H1 (cell line): Measurements from ENCODE around the gene ZAR1L. TPM values are rescaled to one million over a fixed set of nuclear protein-coding genes. Genes with fewer than 3 reads are reported as not detected.

Experiments
- CTCF ChIA-PET: fragments of 300-600 bp; sonication (Branson Sonifier 250); formaldehyde crosslinking; loops from one replicate; lab custom pipeline; 2021; ENCODE audit not compliant: partially characterized antibody; lab: Charles Lee
- POLR2A ChIA-PET: fragments of 300-600 bp; sonication (Branson Sonifier 250); formaldehyde crosslinking; loops from one replicate; lab custom pipeline; 2021; ENCODE audit warnings: inconsistent platforms; ENCODE audit not compliant: partially characterized antibody; lab: Charles Lee
- DNase-seq, 2 experiments: peaks; one replicate each; pipeline versions ENCODE4 v3.0.0 to v3.0.0-alpha.2; 2010 to 2022; ENCODE audit warnings: low spot score in 2 of 2, low read depth in 1 of 2, mixed read lengths in 1 of 2
- FAIRE-seq: peaks from 2 replicates; lab custom pipeline; 2011; peaks lifted over from hg19 to GRCh38; lab: Jason Lieb, UNC
- H2AFZ ChIP-seq: 2 replicates; pipeline ENCODE4 v1.8.1; 2012; ENCODE audit warnings: low read length, inconsistent platforms
- H2AK5ac ChIP-seq: 2 replicates; pipeline ENCODE4 v1.6.1; 2013; ENCODE audit warnings: low read depth, low read length
- H2BK120ac ChIP-seq: replicated peaks from 2 replicates; pipeline ENCODE3; 2013; ENCODE audit warnings: low read depth, low read length, inconsistent platforms
- H2BK12ac ChIP-seq: 2 replicates; pipeline ENCODE4 v1.6.1; 2013; ENCODE audit warnings: low read depth, low read length
- H2BK15ac ChIP-seq: 2 replicates; pipeline ENCODE4 v1.6.1; 2013; ENCODE audit warnings: low read length
- H2BK20ac ChIP-seq: 2 replicates; pipeline ENCODE4 v1.6.1; 2013; ENCODE audit warnings: low read length
- H2BK5ac ChIP-seq: 2 replicates; pipeline ENCODE4 v1.6.1; 2013; ENCODE audit warnings: low read depth, low read length
- H3K14ac ChIP-seq: 2 replicates; pipeline ENCODE4 v1.6.1; 2013; ENCODE audit warnings: inconsistent platforms; ENCODE audit not compliant: insufficient read length
- H3K18ac ChIP-seq: 2 replicates; pipeline ENCODE4 v1.6.1; 2013; ENCODE audit warnings: low read length; ENCODE audit errors: extremely low read depth
- H3K23ac ChIP-seq: 2 replicates; pipeline ENCODE4 v1.6.1; 2013; ENCODE audit warnings: inconsistent platforms; ENCODE audit not compliant: insufficient read length
- H3K23me2 ChIP-seq: 2 replicates; pipeline ENCODE4 v1.6.1; 2013; ENCODE audit warnings: low read depth, low read length
- H3K27ac ChIP-seq: 2 replicates; pipeline ENCODE4 v1.6.1; 2011; ENCODE audit warnings: low read depth, low read length, inconsistent platforms
- H3K27me3 ChIP-seq, 4 experiments: replicated peaks in 1 of 4; 1 replicate in 1 of 4; 2 replicates in 3 of 4; pipeline versions ENCODE4 v1.6.1 to v1.8.1; 2011 to 2013; ENCODE audit warnings: low read length in 3 of 4, mild to moderate bottlenecking in 3 of 4, inconsistent platforms in 2 of 4, mixed read lengths in 2 of 4, moderate library complexity in 1 of 4; ENCODE audit not compliant: control insufficient read depth in 3 of 4, insufficient read depth in 3 of 4; ENCODE audit errors: extremely low read depth in 1 of 4
- H3K36me3 ChIP-seq, 4 experiments: 2 replicates each; pipeline versions ENCODE4 v1.6.1 to v1.8.1; 2011 to 2013; ENCODE audit warnings: mild to moderate bottlenecking in 4 of 4, low read length in 3 of 4, moderate library complexity in 2 of 4, control low read depth in 1 of 4, inconsistent platforms in 1 of 4; ENCODE audit not compliant: insufficient read depth in 4 of 4, control insufficient read depth in 2 of 4
- H3K4ac ChIP-seq: replicated peaks from 2 replicates; pipeline ENCODE3; 2013; ENCODE audit warnings: low read length, low read depth, mixed read lengths, inconsistent platforms; ENCODE audit not compliant: insufficient read length
- H3K4me1 ChIP-seq, 4 experiments: replicated peaks in 1 of 4; 1 replicate in 1 of 4; 2 replicates in 3 of 4; pipeline versions ENCODE4 v1.6.1 to v1.8.1; 2011 to 2013; ENCODE audit warnings: low read length in 3 of 4, inconsistent platforms in 2 of 4, mixed read lengths in 1 of 4; ENCODE audit not compliant: insufficient read depth in 4 of 4, control insufficient read depth in 3 of 4
- H3K4me2 ChIP-seq, 2 experiments: 2 replicates each; pipeline versions ENCODE4 v1.6.1 to v1.8.1; 2011 to 2013; ENCODE audit warnings: low read depth in 2 of 2, low read length in 2 of 2, control low read depth in 1 of 2, inconsistent platforms in 1 of 2, mild to moderate bottlenecking in 1 of 2; ENCODE audit not compliant: insufficient read depth in 1 of 2
- H3K4me3 ChIP-seq, 4 experiments: fragments of 200-600, 300-600 bp in 1 of 4; sonication (generic), shearing (Covaris generic), sonication (Bioruptor Twin) in 1 of 4; 2 replicates each; pipeline versions ENCODE4 v1.5.1 to v1.8.1; 2011 to 2016; ENCODE audit warnings: low read length in 4 of 4, low read depth in 3 of 4, control low read depth in 2 of 4, inconsistent platforms in 2 of 4, mild to moderate bottlenecking in 2 of 4, mixed read lengths in 1 of 4, moderate library complexity in 1 of 4; ENCODE audit not compliant: insufficient read depth in 2 of 4; ENCODE audit errors: extremely low read depth in 1 of 4
- H3K56ac ChIP-seq: replicated peaks from 2 replicates; pipeline ENCODE3; 2013; ENCODE audit warnings: low read depth, mild to moderate bottlenecking, mixed read lengths, low read length, inconsistent platforms; ENCODE audit not compliant: insufficient read length
- H3K79me1 ChIP-seq: 2 replicates; pipeline ENCODE4 v1.6.1; 2013; ENCODE audit warnings: low read depth, low read length, control low read depth
- H3K79me2 ChIP-seq, 2 experiments: 2 replicates each; pipeline versions ENCODE4 v1.6.1 to v1.8.1; 2012 to 2013; ENCODE audit warnings: low read length in 2 of 2, mild to moderate bottlenecking in 2 of 2, inconsistent platforms in 1 of 2; ENCODE audit not compliant: insufficient read depth in 2 of 2, control insufficient read depth in 1 of 2
- H3K9ac ChIP-seq, 4 experiments: replicated peaks in 1 of 4; 1 replicate in 1 of 4; 2 replicates in 3 of 4; pipeline versions ENCODE4 v1.6.1 to v1.8.1; 2011 to 2013; ENCODE audit warnings: low read depth in 3 of 4, low read length in 3 of 4, control low read depth in 2 of 4, mild to moderate bottlenecking in 2 of 4, moderate library complexity in 2 of 4, inconsistent platforms in 1 of 4; ENCODE audit errors: extremely low read depth in 1 of 4
- H3K9me3 ChIP-seq, 2 experiments: 2 replicates each; pipeline versions ENCODE4 v1.6.1 to v1.8.1; 2012 to 2013; ENCODE audit warnings: mild to moderate bottlenecking in 2 of 2, moderate library complexity in 2 of 2, control low read depth in 1 of 2, inconsistent platforms in 1 of 2, low read depth in 1 of 2, low read length in 1 of 2, mixed read lengths in 1 of 2; ENCODE audit not compliant: insufficient read depth in 2 of 2
- H4K20me1 ChIP-seq, 2 experiments: replicated peaks in 1 of 2; 2 replicates each; pipeline versions ENCODE3 to v1.8.1; 2011 to 2013; ENCODE audit warnings: inconsistent platforms in 2 of 2, low read length in 2 of 2, mild to moderate bottlenecking in 1 of 2; ENCODE audit not compliant: insufficient read depth in 2 of 2, control insufficient read depth in 1 of 2
- H4K5ac ChIP-seq: 2 replicates; pipeline ENCODE4 v1.6.1; 2013; ENCODE audit warnings: low read length, low read depth, mixed read lengths, inconsistent platforms; ENCODE audit not compliant: insufficient read length
- H4K8ac ChIP-seq: 2 replicates; pipeline ENCODE4 v1.8.0; 2013; ENCODE audit warnings: mild to moderate bottlenecking, moderate library complexity, low read length, inconsistent platforms; ENCODE audit not compliant: insufficient read depth; ENCODE audit errors: extremely low read depth
- H4K91ac ChIP-seq: replicated peaks from 2 replicates; pipeline ENCODE3; 2013; ENCODE audit warnings: low read length, mixed read lengths, inconsistent platforms; ENCODE audit not compliant: insufficient read length
- ATF2 ChIP-seq: IDR thresholded peaks from 2 replicates; pipeline ENCODE4 v1.6.1; 2012; ENCODE audit warnings: low read length, inconsistent platforms
- CREB1 ChIP-seq: IDR thresholded peaks from 2 replicates; pipeline ENCODE4 v1.6.1; 2012; ENCODE audit warnings: inconsistent platforms
- E2F6 ChIP-seq: IDR thresholded peaks from 2 replicates; pipeline ENCODE4 v1.6.1; 2012; ENCODE audit warnings: inconsistent platforms
- HDAC2 ChIP-seq, 2 experiments: fragments of 300-600 bp in 1 of 2; sonication (generic) in 1 of 2; IDR thresholded peaks; 2 replicates each; pipeline ENCODE4 v1.6.1; 2011 to 2012; ENCODE audit warnings: low read depth in 2 of 2, low read length in 2 of 2, mild to moderate bottlenecking in 2 of 2, moderate library complexity in 2 of 2, borderline replicate concordance in 1 of 2, inconsistent platforms in 1 of 2
- HDAC6 ChIP-seq: IDR thresholded peaks from one replicate; pipeline ENCODE4 v1.7.1; 2012; ENCODE audit warnings: low read depth, mild to moderate bottlenecking, inconsistent platforms, low read length, moderate library complexity
- JUND ChIP-seq: IDR thresholded peaks from 2 replicates; pipeline ENCODE4 v1.6.1; 2011; ENCODE audit warnings: mild to moderate bottlenecking, improper control_type of control experiment, low read length
- KDM5A ChIP-seq: fragments of 200-600 bp; IDR thresholded peaks from 2 replicates; pipeline ENCODE4 v1.7.1; 2012; ENCODE audit warnings: mild to moderate bottlenecking, low read length, inconsistent platforms, mixed read lengths
- SIRT6 ChIP-seq: IDR thresholded peaks from one replicate; pipeline ENCODE4 v1.7.1; 2012; ENCODE audit warnings: low read length, inconsistent platforms
- SP4 ChIP-seq: IDR thresholded peaks from 2 replicates; pipeline ENCODE4 v1.6.1; 2012; ENCODE audit warnings: low read length, inconsistent platforms
- WGBS, 2 experiments: shearing (Covaris generic) in 1 of 2; methylation state at CpG; one replicate each; pipeline versions ENCODE4 v1.1.6 to v1.1.7; 2013 to 2015; ENCODE audit warnings: low lambda C conversion rate in 2 of 2, mixed read lengths in 2 of 2, inconsistent platforms in 1 of 2, low coverage in 1 of 2, missing lambda C conversion rate in 1 of 2; ENCODE audit not compliant: insufficient replicate concordance in 2 of 2, insufficient coverage in 1 of 2, insufficient read length in 1 of 2; ENCODE audit errors: extremely low coverage in 1 of 2, missing lambda C conversion rate in 1 of 2; 5-methylcytosine and 5-hydroxymethylcytosine counted together
- polyA plus RNA-seq, 7 experiments: library from polyadenylated mRNA; depleted of rRNA in 3 of 7; stranded (reverse) in 5 of 7; unstranded in 2 of 7; fragments of >200 nt in 5 of 7; fragments of 200-250 nt in 2 of 7; gene quantifications; 1 replicate in 5 of 7; 2 replicates in 1 of 7; 4 replicates in 1 of 7; pipeline versions ENCODE4 v1.2.1 to v1.2.3, GENCODE V29; 2011 to 2013; ENCODE audit warnings: missing spikeins in 2 of 7, mixed read lengths in 2 of 7
- total RNA-seq: library from RNA; stranded (reverse); fragmentation: NEBNext Ultra II Directional; extraction: Animal tissue kit (Norgen Biotek cat#: 25700); gene quantifications from 2 replicates; pipeline ENCODE4 v1.2.1, GENCODE V29; 2021

ZAR1L gene
- total and polyA plus RNA-seq, 2 of the 8 experiments (the other 6 are each of a cell fraction or from before 2014, with no cell fraction given): 0.19 to 0.30 TPM

GRCh38 chr13:32316028-32316339 is 821 bp upstream of the ZAR1L start:
- POLR2A ChIA-PET: interaction anchor here (0.8 to 2.3 kb wide), 18 partner anchors 9 to 370 kb away, joined by 3 to 12 read pairs (median 4); partner anchors contain the start of gene FRY

More at GRCh38 chr13:32316028-32316339, 821 bp upstream of the ZAR1L start:
- Histone ChIP-seq H3K27me3 (no peaks in the 10 kb centered on the region), H2BK5ac (no peak overlapping the region), H3K4me1 (peaks cover 0 to 5% (median under 1%) of the 10 kb centered on the region in 4 experiments; a peak in 5 of 7 replicates), H3K4me3 (peak overlapping the region; percentile 60 to 69 (median 64)), H2AFZ (peak overlapping the region; percentile 92), H3K23me2 (peaks cover 10% of the 10 kb centered on the region), H3K14ac (no peak overlapping the region), H3K79me2 (no peaks in the 10 kb centered on the region), H3K27ac (peak overlapping the region; percentile 93), H3K23ac (no peak overlapping the region), H3K36me3 (peaks cover 0 to 15% (median 3%) of the 10 kb centered on the region in 4 experiments; a peak in 4 of 8 replicates), H4K8ac (no peak overlapping the region), H3K9me3 (no peaks in the 10 kb centered on the region), H2BK12ac (no peak overlapping the region; the same call in 1 of the 2 replicates), H4K91ac (no peak overlapping the region), H3K56ac (no peak overlapping the region), H4K5ac (peak overlapping the region; percentile 77), H2BK20ac (no peak overlapping the region), H3K79me1 (no peaks in the 10 kb centered on the region), H4K20me1 (no peaks in the 10 kb centered on the region), H2BK120ac (peak overlapping the region; percentile 50), H3K4me2 (peak overlapping the region; percentile 90 to 97), H2AK5ac (no peak overlapping the region), H3K18ac (peak overlapping the region; percentile 63), H3K9ac (peak overlapping the region; percentile 83 to 96 (median 94)), H3K4ac (peak overlapping the region; percentile 89), H2BK15ac (no peak overlapping the region)
- 7% methylated on average over 13 of the region's 13 CpGs; no CpG with 5 or more reads in 1 of the 2 experiments for WGBS, 2 experiments
- FAIRE-seq (no peak), DNase-seq (no peak)
- CTCF ChIA-PET: no interaction called here
- TF ChIP-seq HDAC6 (no peak), HDAC2 (IDR thresholded peaks at IDR 0.05; ENCODE audit: borderline replicate concordance in 1 of 2, low read depth in 2 of 2, low read length in 2 of 2) (0 out of 4 replicates have a peak, but pooled peaks of 1 of the 2 experiments have one; percentile 15), E2F6 (0 out of 2 replicates have a peak, but pooled peaks have one; percentile 8), KDM5A (no peak), SP4 (no peak), ATF2 (peak; percentile 76; the same call in 1 of the 2 replicates), CREB1 (peak; percentile 43; the same call in 1 of the 2 replicates), JUND (peak; percentile 24; the same call in 1 of the 2 replicates), SIRT6 (no peak)
